Skeletal muscle tissue (tissue), 4 donors: ENCODE results near the gene RALGPS2. TPM values are rescaled to one million over a fixed set of nuclear protein-coding genes. Genes with fewer than 3 reads are reported as not detected.
A peak's percentile ranks its signal among the peaks of the same experiment; 100 is the strongest.
"Not testable (repeated sequence)": the region's sequence is repeated elsewhere in the genome, so short reads cannot be mapped to it uniquely, and the experiment has no call there.

Experiments
- H3K27ac ChIP-seq: one replicate; pipeline ENCODE4 v1.7.0; 2013; ENCODE audit warnings: mild to moderate bottlenecking, low read depth, low read length, inconsistent platforms
- H3K27me3 ChIP-seq, 3 donors: one replicate each; pipeline ENCODE4 v1.7.0; 2013; ENCODE audit warnings: low read length in 3 of 3; ENCODE audit not compliant: control insufficient read depth in 3 of 3, insufficient read depth in 3 of 3
- H3K36me3 ChIP-seq, 3 donors: one replicate each; pipeline ENCODE4 v1.7.0; 2013; ENCODE audit warnings: low read length in 3 of 3; ENCODE audit not compliant: control insufficient read depth in 3 of 3, insufficient read depth in 3 of 3
- H3K4me1 ChIP-seq, 3 donors: one replicate each; pipeline ENCODE4 v1.7.0; 2013; ENCODE audit warnings: low read length in 3 of 3, mild to moderate bottlenecking in 3 of 3; ENCODE audit not compliant: control insufficient read depth in 3 of 3, insufficient read depth in 3 of 3
- H3K4me3 ChIP-seq, 3 donors: one replicate each; pipeline ENCODE4 v1.7.0; 2013; ENCODE audit warnings: low read length in 3 of 3
- H3K9ac ChIP-seq, 3 donors: one replicate each; pipeline ENCODE4 v1.7.0; 2013; ENCODE audit warnings: low read length in 3 of 3, mild to moderate bottlenecking in 3 of 3, moderate library complexity in 2 of 3, low read depth in 1 of 3
- H3K9me3 ChIP-seq, 3 donors: one replicate each; pipeline ENCODE4 v1.7.0; 2013; ENCODE audit warnings: low read length in 3 of 3; ENCODE audit not compliant: control insufficient read depth in 3 of 3
- total RNA-seq: library from RNA; depleted of rRNA; stranded (reverse); fragments of >200 nt; gene quantifications from one replicate; pipeline ENCODE4 v1.2.3, GENCODE V29; 2014
- donor health status: Osteomylitis.

The RALGPS2 gene
- total RNA-seq, 1 donor from 2014 or later: 35.5 TPM

- peaks cover 0 to 6% (median 0%) of the 10 kb centered on the region in 3 donors for H3K27me3 ChIP-seq
- H3K4me1 ChIP-seq: peaks cover 22 to 34% (median 28%) of the 10 kb centered on the region in 3 donors
- H3K27ac ChIP-seq: no peak overlapping the region
- no peaks in the 10 kb centered on the region for H3K9me3 ChIP-seq
- H3K36me3 ChIP-seq: no peaks in the 10 kb centered on the region
- no peak overlapping the region for H3K9ac ChIP-seq
- no peak overlapping the region for H3K4me3 ChIP-seq
Measured at GRCh38 chr1:178941849-178942248, 216.8 kb downstream of the RALGPS2 start.

GRCh38 chr1:178942285-178943198, 217.5 kb downstream of the RALGPS2 start:
- Histone ChIP-seq H3K4me1 (peaks cover 22 to 34% (median 28%) of the 10 kb centered on the region in 3 donors), H3K27ac (no peak overlapping the region), H3K9me3 (no peaks in the 10 kb centered on the region), H3K4me3 (no peak overlapping the region), H3K36me3 (no peaks in the 10 kb centered on the region), H3K9ac (no peak overlapping the region), H3K27me3 (peaks cover 0 to 7% (median 0%) of the 10 kb centered on the region in 3 donors)

GRCh38 chr1:178944729-178945128, 219.7 kb downstream of the RALGPS2 start:
- H3K9ac ChIP-seq: no peak overlapping the region
- H3K27me3 ChIP-seq: peaks cover 0 to 9% (median 0%) of the 10 kb centered on the region in 3 donors
- no peak overlapping the region for H3K4me3 ChIP-seq
- no peaks in the 10 kb centered on the region for H3K36me3 ChIP-seq
- no peaks in the 10 kb centered on the region for H3K9me3 ChIP-seq
- H3K4me1 ChIP-seq: peaks cover 5 to 18% (median 11%) of the 10 kb centered on the region in 3 donors
- H3K27ac ChIP-seq: no peak overlapping the region

- no peak overlapping the region for H3K9ac ChIP-seq
- peak overlapping the region in 2 of 3 donors; percentile 27 to 45 for H3K4me3 ChIP-seq
- no peaks in the 10 kb centered on the region for H3K36me3 ChIP-seq
- peaks cover 5 to 12% (median 6%) of the 10 kb centered on the region in 3 donors for H3K4me1 ChIP-seq
- H3K27ac ChIP-seq: no peak overlapping the region
- H3K27me3 ChIP-seq: peaks cover 0 to 9% (median 0%) of the 10 kb centered on the region in 3 donors
- H3K9me3 ChIP-seq: no peaks in the 10 kb centered on the region
Measured at GRCh38 chr1:178945763-178946266, 220.8 kb downstream of the RALGPS2 start.

- Histone ChIP-seq H3K36me3 (no peaks in the 10 kb centered on the region), H3K27me3 (peaks cover 0 to 9% (median 0%) of the 10 kb centered on the region in 3 donors), H3K27ac (no peak overlapping the region), H3K9ac (no peak overlapping the region), H3K9me3 (no peaks in the 10 kb centered on the region), H3K4me3 (no peak overlapping the region), H3K4me1 (peaks cover 5 to 12% (median 6%) of the 10 kb centered on the region in 3 donors)
Measured at GRCh38 chr1:178946416-178946815, 221.4 kb downstream of the RALGPS2 start.

- no peaks in the 10 kb centered on the region for H3K9me3 ChIP-seq
Measured at GRCh38 chr1:178946855-178947676, 222.0 kb downstream of the RALGPS2 start.

GRCh38 chr1:178947677-178947981, 222.6 kb downstream of the RALGPS2 start:
- peaks cover 5 to 9% (median 6%) of the 10 kb centered on the region in 3 donors for H3K4me1 ChIP-seq
- H3K9ac ChIP-seq: no peak overlapping the region
- no peaks in the 10 kb centered on the region for H3K36me3 ChIP-seq
- H3K4me3 ChIP-seq: no peak overlapping the region
- no peak overlapping the region for H3K27ac ChIP-seq
- H3K27me3 ChIP-seq: peaks cover 0 to 3% (median 0%) of the 10 kb centered on the region in 3 donors
- no peaks in the 10 kb centered on the region for H3K9me3 ChIP-seq

More at GRCh38 chr1:178946855-178947676, 222.0 kb downstream of the RALGPS2 start:
- no peak overlapping the region for H3K4me3 ChIP-seq
- H3K36me3 ChIP-seq: no peaks in the 10 kb centered on the region
- peaks cover 0 to 7% (median 0%) of the 10 kb centered on the region in 3 donors for H3K27me3 ChIP-seq
- no peak overlapping the region for H3K9ac ChIP-seq
- no peak overlapping the region for H3K27ac ChIP-seq
- H3K4me1 ChIP-seq: peaks cover 5 to 13% (median 6%) of the 10 kb centered on the region in 3 donors

- Histone ChIP-seq H3K27ac (no peak overlapping the region), H3K27me3 (peaks cover 0 to 3% (median 0%) of the 10 kb centered on the region in 3 donors), H3K4me1 (peaks cover 12 to 13% (median 12%) of the 10 kb centered on the region in 3 donors), H3K36me3 (no peaks in the 10 kb centered on the region), H3K9me3 (no peaks in the 10 kb centered on the region), H3K4me3 (no peak overlapping the region), H3K9ac (no peak overlapping the region)
Measured at GRCh38 chr1:178948676-178949075, 223.6 kb downstream of the RALGPS2 start.

- not testable (repeated sequence) for H3K9me3 ChIP-seq, H3K27me3 ChIP-seq, H3K4me3 ChIP-seq, H3K36me3 ChIP-seq, H3K9ac ChIP-seq, H3K27ac ChIP-seq
- H3K4me1 ChIP-seq: peaks cover 12 to 17% (median 16%) of the 10 kb centered on the region in 3 donors
Measured at GRCh38 chr1:178949866-178950265, 224.8 kb downstream of the RALGPS2 start.
